PC-9 (cell line): ENCODE measurements around the gene IRX1.

ENCODE experiments used
- CTCF ChIP-seq: fragments of 200-600 bp; sonication (generic); conservative IDR thresholded peaks from 2 replicates; pipeline ENCODE4 v1.6.1; 2017; ENCODE audit warnings: mixed run types, antibody characterized with exemption, mild to moderate bottlenecking, moderate library complexity
- EZH2 ChIP-seq: fragments of 200-600 bp; sonication (generic); IDR thresholded peaks from 2 replicates; pipeline ENCODE4 v1.8.0; 2017; ENCODE audit warnings: antibody characterized with exemption, low read depth

GRCh38 chr5:3642231-3642630, 46.6 kb downstream of the IRX1 start:
- TF ChIP-seq CTCF (no peak), EZH2 (no peak)
